GM21381 (cell line): ENCODE data around the gene GAPVD1.
"Not testable (repeated sequence)": the region's sequence is repeated elsewhere in the genome, so short reads cannot be mapped to it uniquely, and the experiment has no call there.

Experiments
- ATAC-seq: cut with Tn5 transposase; IDR thresholded peaks from one replicate; pipeline ENCODE4 v1.9.1; 2021; ENCODE audit warnings: mild to moderate bottlenecking, moderate library complexity; ENCODE audit not compliant: unreplicated experiment

GAPVD1 gene

GRCh38 chr9:125366676-125367075 is 105.0 kb downstream of the GAPVD1 start:
- no peak for ATAC-seq

DNA sequence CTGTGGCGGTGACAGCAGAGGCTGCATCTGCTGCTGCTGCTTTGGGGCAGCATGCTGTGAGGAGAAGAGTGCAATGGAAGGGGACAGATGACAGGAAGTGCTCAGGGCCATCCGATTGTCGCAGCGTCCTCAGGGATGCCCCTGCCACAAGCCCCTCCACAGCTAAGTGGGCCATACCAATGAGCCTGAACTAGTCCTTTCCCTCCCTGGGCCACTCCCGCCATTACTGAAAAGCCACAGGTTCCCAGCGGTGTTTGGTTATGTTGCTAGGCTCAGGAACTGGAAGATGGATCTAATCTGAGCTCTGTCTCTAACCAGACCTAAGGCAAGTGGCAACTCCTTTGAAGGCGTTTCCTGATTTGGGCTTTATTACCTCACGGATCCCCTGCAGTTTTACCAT is 109.2 kb downstream of the GAPVD1 start:
- no peak for ATAC-seq

- no peak for ATAC-seq
These were observed 111.0 kb downstream of the GAPVD1 start for GRCh38 chr9:125372441-125373226.

DNA sequence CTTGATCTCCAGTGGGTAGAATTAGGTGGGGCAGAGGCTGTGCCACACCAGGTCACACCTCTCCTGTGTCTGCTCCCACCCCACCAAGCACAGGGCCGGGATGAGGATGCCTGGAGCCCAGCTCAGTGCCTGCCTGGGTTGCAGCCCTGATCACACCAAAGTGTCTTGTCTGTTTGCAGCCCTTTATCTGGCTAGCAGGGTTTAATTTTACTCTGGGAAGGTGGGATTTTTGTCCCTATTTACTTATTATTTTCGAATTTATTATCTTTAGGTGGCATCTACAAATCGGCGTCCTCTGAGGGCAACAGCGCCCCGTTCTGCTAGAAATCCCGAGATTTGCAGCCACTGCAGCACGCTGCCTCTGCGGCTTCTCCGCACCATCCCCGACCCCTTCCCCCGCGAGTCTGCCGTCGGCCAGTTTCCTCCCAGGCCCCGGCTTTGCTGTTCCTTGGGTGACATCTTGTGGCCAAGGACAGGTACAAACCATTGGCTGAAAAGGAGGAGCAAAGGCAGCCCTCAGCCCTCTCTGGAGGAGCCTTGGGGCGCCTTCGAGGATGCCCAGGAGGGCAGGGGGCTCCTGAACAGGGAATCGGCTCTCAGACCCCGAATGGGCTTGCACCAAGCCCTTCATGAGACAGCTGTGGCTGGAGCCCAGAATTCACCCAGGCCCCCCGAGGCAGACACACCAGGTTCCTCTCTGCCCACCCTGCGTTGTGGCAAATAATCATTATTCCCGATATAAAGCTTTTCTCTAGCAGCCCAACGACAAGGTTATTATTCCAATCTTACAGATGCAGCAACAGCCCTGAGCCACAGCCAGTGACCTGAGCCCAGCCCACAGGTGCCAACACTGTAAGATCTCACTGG is 113.0 kb downstream of the GAPVD1 start:
- ATAC-seq = peak; percentile 58

DNA sequence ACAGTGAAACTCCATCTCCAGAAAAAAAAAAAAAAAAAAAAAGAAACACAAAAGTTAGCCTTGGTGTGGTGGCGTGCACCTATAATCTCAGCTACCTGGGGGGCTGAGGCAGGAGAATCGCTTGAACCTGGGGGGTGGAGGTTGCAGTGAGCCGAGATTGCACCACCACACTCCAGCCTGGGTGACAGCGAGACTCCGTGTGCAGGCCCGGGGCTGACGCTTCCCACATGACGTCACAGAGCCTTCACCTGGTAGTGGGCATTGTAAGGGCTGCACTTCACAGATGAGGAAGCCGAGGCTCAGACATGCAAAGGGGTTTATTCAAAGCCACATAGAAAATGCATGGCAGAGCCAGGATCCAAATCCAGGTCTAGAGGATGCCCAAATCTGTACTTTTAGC is 114.2 kb downstream of the GAPVD1 start:
- ATAC-seq = no peak

DNA sequence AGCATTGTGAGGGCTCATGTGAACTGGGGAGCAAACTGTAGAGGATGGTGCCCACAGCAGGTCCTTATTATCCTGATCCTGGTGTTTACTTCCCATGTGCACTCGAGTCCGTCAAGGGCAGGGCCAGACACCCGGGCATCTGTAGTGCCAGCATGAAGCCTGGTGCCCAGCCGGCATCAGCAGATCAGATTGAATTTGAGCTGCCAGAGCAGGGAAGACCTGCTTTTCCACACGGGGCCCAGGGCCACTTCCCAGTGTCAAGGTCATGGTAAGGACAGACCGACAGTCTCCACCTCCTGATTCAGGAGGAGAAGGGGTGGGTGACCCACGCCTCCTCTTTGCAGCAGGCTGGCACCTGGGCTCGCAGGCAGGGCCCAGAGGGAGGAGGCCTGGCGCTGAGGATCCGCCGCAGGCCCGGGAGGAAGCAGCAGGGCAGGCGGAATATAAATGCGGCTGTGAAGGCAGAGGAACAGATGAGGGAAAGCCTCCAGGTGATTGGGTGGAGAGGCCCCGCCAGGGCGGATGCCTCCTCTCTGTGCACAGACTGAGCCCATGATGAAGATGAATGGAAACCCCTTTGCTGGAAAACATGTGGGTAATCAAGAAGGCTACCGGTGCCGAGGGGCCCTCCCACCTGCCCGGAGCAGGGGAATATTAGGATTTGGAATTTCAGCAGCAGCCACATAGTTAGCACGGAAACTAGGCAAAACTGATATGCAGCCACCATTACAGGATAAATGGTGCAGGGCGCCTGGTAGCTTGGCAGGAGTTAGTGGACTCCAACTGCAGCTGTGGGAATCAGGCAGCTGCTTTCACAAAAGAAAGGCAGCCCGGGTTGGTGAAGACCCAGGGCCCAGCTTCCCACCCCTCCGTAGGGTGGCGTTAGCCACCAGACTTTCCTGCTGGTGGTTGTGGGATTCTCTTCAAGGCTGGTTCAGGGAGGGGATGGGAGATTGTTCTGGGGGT is 114.9 kb downstream of the GAPVD1 start:
- ATAC-seq = no peak

DNA sequence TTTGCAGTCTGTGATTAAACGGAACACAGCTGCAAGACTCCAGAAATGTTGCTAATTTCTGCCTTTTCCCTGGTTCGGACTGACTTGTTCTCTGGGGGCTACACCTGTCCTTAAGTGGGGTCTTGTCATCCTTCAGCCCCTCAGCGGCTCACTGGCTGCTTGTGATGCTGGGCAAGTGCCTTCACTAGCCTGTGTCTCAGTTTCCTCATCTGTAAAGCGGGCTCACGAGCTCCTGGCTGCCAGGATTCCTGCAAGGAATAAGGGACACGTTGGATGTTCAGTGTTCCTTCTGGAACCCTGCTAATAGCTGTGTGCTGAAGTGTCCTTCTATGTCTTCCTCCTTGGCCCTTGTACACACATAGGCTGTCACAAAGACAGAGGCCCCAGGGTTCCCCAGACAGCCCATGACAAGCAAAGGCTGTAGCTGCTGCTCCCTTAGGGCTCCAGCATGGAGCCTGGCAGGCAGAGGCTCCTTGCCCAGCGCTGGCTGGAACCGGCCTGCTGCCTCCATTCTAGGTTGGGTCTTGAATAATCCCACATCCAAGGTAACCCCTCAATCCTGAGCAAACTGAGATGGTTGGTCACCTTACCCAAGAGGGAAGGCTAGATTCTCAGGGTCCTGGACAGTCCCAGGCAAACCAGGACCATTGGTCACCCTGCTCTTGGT is 116.1 kb downstream of the GAPVD1 start:
- ATAC-seq = no peak

GRCh38 chr9:125378778-125379177 is 117.2 kb downstream of the GAPVD1 start:
- ATAC-seq = no peak

GRCh38 chr9:125379208-125379607 is 117.6 kb downstream of the GAPVD1 start:
- ATAC-seq = no peak

- no peak for ATAC-seq
These were observed 118.8 kb downstream of the GAPVD1 start for GRCh38 chr9:125380406-125380805.

GRCh38 chr9:125387861-125388524 is 126.4 kb downstream of the GAPVD1 start:
- ATAC-seq = no peak

DNA sequence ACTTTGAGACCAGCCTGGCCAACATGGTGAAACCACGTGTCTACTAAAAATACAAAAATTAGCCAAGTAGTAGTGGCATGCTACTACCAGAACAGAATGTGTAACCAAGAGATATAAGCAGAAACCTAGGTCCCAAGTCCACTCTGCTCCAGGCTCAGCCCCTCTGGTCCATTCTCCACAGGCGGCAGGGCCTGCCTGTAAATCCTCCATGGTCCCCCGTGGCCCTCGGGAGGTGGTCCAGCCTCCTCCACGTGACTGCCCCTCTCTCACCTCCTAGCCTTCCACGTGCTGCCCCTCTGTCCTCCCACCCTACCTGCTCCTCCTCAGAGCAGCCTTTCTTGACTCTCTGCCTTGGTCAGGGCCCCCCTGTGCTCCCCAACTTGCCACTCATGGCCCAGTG is 127.4 kb downstream of the GAPVD1 start:
- no peak for ATAC-seq

DNA sequence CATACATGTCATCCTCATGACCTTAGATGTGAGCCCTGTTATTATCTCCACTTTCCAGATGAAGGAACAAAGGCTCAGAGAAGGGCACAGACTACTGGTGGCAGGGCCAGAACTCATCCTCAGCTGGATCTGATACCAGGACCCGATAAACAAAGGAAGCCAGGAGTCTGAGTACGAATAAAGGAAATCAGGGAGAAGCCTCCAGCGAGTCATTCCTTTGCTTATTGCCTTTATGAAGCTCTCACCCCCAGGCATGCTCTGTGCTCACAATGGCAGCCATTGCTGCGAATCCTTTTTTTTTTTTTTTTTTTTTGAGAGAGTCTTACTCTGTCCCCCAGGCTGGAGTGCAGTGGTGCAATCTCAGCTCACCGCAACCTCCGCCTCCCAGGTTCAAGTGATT is 130.1 kb downstream of the GAPVD1 start:
- no peak for ATAC-seq

DNA sequence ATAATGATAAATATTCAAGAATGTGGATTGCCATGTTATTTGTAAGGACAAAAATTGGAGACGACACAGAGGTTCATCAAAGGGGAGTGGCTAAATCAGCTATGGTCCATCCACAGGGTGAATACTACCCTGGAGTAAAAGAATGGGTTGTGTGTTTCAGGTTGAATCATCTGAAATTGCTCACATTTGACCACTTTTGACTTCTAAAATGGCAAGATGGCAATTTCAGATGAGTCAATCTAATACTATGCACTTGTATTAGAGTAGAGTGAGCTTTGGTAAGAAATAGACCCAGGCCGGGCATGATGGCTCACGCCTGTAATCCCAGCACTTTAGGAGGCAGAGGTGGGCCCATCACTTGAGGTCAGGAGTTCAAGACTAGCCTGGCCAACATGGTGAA is 131.8 kb downstream of the GAPVD1 start:
- no peak for ATAC-seq

DNA sequence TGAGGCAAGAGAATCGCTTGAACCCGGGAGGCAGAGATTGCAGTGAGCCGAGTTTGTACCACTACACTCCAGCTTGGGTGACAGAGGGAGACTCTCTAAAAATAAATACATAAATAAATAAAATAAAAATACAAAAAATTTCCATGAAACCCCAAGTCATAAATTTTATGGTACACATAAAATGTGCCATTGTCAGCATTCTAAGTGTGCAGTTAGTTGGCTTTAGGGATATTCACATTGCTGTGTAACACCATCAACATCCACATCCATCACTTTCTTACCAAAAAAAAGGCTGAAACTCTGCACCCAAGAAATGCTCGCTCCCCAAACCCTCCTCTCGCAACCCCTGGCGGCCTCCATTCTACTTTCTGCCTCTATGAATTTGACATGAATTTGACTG is 135.2 kb downstream of the GAPVD1 start:
- ATAC-seq = no peak

DNA sequence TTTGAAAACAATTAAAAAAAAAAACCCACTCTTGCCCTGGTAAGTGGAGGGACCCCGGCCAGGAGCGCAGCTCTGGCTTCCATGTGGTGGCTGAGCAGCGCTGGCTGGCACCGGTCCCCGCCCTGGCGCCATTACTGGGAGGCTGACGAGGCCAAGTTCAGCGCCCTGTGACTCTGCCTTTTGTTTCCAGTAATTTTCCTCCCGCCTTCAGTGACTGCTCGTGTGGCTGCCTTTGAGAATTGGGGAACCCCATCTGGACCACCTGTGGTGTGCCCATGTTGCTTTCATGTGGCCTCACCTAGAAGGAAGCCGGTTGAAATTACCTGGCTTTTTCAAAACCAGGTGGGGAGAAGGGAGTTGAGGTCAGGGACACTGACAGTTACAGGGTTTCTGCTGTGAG is 136.1 kb downstream of the GAPVD1 start:
- ATAC-seq = no peak

DNA sequence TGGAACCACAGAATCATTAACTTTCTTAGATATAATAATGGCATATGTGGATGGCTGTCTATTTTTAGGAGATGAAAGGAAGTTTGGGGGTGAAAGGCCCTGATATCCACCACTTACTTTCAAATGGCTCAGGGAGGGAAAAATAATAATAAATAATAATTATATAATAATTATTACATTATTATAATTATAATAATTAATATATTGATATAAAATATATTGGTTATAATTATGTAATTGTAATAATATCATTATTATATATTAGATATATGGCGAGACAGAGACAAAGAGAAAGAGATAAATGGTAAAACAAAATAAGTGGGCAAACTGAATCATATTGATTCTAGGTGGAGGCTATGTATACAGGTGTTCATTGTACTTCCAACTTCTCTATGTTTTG is 136.6 kb downstream of the GAPVD1 start:
- no peak for ATAC-seq

DNA sequence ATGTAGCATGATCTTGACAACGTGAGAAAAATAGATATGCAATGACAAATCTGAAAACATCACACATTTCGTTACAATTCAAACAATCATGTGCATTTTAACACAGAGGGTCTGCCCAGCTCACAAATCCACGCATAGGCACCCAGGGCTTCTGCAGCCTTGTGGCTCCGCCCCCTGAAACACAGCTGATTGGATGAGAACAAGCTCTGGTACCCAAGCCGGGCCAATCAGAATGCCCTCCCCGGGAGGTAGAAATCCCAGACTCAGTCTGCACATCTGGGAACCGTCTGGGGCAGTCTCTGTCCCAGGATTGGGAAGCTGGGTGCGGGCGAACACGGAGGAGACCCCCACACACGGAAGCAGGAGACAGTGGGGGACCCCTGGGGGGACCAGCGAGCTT is 137.5 kb downstream of the GAPVD1 start:
- ATAC-seq = no peak

DNA sequence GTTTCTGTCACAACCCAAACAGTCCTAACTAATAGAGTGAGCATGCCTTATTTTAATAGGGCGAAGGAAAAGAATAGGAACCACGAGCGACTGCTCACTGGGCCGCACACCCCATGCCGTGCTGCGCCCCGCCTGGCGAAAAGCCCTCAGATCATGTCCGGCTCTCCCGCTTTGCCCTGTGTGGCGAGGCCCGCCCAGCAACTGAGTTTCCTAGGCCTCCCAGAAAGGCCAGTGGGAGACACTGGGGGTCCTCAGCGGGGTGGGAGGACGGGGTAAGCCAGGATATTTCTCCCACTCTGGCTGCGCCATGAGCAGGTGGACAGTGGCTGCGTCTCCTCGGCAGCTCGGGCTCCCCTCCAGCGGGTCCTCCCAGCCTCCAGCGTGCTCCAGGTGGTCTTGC is 138.0 kb downstream of the GAPVD1 start:
- ATAC-seq = no peak

- not testable (repeated sequence) for ATAC-seq
These were observed 138.6 kb downstream of the GAPVD1 start for GRCh38 chr9:125400232-125400631.
